Stimulated activated CD4-positive, alpha-beta T cell treated with anti-CD3 and anti-CD28 coated beads, Interleukin-4, amount 100 ng/mL, for 1 hour (primary cell): ENCODE results near the gene CALML4.
A peak's percentile ranks its signal among the peaks of the same experiment; 100 is the strongest.
"Not testable (repeated sequence)": the region's sequence is repeated elsewhere in the genome, so short reads cannot be mapped to it uniquely, and the experiment has no call there.

Source experiments
- DNase-seq: peaks from one replicate; pipeline ENCODE4 v3.0.0-alpha.2; 2020

The CALML4 gene

DNA sequence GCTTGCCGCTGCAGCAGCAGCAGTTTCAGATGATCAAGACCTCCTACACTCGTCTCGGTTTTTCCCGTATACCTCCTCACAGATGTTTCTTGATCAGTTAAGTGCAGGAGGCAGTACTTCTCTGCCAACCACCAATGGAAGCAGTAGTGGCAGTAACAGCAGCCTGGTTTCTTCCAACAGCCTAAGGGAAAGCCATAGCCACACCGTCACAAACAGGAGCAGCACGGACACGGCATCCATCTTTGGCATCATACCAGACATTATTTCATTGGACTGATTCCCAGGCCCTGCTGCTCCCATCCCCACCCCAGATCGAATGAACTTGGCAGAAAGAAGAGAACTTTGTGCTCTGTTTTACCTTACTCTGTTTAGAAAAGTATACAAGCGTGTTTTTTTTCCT lies 17.6 kb downstream of the CALML4 start:
- DNase-seq, result no peak

DNA sequence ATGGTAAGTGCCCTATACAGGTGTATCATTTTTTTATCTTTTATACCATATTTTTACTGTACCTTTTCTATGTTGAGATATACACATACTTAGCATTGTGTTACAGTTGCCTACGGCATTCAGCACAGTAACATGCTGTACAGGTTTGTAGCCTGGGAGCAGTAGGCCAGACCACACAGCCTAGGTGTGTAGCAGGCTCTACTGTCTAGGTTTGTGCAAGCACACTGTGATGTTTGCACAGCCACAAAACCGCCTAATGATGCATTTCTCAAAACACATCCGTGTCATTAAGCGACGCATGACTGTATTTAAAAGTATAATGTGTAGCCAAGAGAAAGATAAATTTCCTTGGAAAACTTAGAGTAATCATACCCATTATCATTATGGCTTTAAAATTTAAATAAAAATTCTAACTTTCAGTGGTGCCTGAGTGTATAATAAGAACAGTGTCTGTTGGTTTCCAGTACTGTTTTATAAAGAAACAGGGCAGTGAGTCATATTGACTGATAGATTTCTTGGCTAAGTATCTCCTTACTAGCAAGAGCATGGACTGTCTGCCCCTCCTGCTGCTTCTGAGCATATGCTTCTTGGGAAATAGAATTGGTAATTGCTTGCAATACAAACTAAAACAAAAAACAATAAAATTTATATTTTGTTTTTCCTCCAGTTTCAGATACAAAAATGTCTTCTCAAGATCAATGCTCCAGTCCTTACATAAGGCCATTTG lies 18.3 kb downstream of the CALML4 start:
- no peak for DNase-seq

DNA sequence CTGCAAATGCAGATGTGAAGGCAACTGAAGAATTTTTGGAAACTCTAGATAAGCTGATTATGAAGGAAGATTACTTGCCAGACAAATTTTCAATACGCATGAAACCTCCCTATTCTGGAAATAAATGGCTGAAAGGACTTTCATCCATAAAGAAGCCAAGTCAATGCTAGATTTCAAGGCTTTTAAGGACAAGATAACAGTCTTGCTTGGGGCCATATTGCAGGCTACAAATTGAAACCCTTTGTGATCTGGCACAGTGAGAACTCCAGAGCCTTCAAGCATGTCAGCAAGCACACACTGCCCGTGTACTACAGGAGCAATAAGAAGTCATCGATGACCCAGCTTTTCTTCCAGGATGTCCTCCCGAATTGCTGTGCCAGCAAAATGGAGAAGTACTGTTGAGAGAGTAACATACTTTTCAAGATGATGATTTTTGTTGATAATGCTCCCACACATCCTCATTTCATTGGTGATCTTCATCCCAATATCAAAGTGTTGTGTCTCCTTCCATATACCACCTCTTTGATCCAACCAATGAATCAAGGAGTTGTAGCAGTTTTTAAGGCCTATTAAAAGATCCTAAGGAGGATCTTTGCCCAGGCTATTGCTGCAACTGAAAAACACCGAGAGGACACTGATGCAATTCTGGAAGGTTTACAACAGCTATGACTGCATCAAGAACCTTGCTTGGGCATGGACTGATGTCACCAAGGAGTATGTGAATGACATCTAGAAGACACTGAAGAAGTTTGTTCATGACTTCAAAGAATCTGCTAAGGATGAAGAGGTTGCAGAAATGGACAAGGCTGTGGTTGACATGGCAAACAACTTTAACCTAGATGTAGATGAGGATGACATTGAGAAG lies 20.3 kb downstream of the CALML4 start:
- no peak for DNase-seq

DNA sequence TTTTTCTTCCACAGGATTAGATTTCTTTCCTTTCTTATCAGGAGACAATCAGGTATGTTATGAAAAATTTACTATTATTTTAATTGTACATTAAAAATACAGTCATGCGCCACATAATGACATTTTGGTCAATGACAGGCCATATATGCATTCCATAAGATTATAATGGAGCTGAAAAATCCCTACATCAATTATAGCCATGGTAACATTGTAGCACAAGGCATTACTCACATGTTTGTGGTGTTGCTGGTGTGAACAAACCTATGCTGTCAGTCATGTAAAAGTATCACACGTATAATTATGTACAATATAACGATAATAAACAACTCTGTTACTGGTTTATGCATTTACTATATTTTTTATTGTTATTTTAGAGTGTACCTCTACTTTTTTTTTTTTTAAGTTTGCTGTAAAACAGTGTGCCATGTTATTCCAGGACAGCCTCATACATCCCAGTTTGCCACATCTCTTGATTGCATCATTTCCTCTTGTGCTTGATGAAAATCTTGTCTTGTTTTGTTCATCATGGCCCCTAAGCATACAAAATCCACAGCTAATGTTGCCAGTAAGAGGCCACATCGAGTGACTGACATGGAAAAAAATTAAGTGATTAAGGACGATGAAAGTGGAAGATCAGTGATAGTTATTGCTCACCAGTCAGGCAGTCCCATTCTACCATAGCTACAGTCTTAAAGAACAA lies 21.4 kb downstream of the CALML4 start:
- no peak for DNase-seq

DNA sequence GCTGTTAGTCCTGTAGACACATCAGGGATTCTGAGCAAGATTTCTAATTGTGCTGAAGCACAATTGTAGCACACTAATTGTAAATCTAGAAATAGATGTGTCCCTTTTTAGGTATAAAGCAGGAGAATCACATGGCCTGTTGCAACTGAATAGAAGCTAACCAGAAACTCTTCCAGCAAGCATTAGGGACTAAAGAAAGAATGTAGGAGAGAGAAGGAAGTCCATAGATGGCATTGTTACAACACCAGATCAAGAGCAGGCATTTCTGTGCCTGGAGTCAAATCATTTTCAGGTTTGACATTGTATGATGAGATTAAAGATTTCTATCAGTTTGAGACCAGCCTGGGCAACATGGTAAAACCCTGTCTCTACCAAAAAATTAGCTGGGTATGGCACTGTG lies 27.4 kb downstream of the CALML4 start:
- no peak for DNase-seq

DNA sequence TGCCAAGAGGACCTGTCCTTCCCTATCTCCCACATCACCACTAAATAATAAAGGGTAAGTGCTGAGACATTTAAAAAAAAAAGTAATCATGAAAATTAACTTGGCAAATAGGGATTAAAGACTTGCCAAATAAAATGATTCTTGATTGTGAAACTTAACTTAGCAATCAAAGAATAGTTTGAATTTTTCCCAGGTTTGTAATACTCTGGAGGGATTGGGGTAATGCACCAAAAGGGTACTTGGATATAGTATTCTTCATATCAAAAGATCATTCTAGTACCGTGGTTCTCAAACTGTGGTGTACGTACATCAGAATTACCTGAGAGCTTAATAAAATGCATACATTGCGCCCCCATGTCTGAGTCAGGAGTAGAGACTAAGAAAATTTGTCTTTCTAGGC lies 28.5 kb downstream of the CALML4 start:
- DNase-seq, result no peak

DNA sequence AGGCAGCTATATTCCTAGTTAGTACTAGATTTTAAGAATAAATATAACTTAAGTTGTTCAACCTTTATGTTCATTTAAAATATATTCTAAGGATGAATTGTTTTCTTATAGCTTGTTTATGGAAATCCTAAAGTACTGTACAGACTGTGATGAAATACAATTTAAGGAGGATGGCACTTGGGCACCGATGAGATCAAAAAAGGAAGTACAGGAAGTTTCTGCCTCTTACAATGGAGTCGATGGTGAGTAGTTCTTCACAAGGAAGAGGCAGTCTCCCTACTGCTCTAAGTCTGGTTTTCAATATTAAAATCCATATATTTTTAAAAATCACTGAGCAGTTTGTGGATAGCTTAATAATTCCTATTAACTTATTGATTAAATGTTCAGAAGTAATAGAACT lies 29.6 kb downstream of the CALML4 start:
- no peak for DNase-seq

DNA sequence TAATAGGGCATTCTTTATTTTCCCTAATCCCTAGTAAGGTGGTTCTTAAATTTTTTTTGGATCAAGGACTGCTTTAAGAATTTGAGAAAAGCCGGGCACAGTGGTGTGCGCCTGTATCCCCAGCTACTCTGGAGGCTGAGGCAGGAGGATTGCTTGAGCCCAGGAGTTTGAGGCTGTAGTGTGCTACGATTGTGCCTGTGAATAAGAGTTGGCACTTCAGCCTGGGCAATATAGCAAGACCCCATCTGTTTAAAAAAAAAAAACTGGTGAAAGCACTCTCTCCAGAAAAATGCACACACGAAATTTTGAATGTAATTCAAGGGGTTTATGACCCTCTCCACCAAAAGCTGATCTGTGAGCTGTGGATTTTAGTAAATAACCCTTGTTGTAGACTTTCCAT lies 32.0 kb downstream of the CALML4 start:
- no peak for DNase-seq

DNA sequence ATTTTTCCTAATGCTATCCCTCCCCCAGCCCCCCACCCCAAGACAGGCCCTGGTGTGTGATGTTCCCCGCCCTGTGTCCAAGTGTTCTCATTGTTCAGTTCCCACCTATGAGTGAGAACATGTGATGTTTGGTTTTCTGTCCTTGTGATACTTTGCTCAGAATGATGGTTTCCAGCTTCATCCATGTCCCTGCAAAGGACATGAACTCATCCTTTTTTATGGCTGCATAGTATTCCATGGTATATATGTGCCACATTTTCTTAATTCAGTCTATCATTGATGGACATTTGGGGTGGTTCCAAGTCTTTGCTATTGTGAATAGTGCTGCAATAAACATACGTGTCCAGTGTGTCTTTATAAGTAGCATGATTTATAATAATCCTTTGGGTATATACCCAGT lies 33.1 kb downstream of the CALML4 start:
- DNase-seq, result not testable (repeated sequence)

DNA sequence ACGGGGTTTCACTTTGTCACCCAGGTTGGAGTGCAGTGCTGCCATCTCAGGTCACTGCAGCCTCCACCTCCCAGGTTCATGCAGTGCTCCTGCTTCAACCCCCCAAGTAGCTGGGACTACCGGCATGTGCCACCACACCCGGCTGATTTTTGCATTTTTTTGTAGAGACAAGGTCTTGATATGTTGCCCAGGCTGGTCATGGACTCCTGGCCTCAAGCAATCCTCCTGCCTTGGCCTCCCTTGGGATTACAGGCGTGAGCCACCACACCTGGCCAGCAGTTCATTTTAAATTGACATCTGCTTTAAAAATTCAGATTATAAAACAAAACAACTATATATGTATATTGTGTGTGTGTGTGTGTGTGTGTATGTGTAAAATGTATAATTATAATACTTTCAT lies 38.3 kb downstream of the CALML4 start:
- no peak for DNase-seq

DNA sequence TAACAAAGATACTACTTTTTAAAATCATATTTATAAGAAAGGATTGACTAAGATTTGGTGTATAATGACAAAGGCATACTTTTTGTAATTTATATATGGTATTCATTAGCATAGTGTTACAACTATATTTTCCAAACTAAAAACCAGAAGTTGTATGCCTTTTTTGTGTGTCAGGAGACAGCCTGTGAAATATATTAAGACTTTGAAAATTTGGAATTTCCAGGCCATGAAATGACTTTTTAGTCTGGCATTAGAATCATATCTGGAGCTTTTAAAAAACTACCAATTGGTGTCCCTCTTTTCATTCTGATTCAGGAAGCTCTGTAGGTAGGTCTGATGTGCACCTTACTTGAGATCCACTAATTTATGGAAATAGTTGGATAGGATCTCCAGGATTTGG lies 41.9 kb downstream of the CALML4 start:
- no peak for DNase-seq

DNA sequence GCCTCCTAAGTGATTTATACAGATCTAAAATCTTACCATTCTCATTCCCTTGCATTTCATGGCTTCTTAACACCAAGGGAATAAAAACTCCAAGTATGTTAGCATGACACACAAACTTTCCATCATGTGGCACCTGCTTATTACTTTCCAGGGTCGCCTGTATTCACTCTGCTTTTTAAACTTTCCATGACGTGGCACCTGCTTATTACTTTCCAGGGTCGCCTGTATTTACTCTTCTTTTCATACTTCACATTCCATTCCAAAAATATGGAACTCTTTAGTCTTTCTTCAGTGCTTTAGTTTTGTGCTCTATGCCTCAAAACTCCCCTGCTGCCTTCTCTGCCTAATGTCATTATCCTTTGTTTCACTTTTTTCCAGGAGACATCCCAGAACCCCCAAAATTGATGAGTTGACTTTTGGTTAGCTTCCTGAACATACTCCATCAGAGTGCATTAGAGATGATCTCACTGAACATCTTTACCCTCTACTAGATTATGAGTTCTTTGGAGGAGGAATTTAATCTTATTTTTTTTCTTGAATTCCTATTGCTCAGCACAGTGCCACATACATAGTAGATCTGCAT lies 47.0 kb downstream of the CALML4 start:
- no peak for DNase-seq

DNA sequence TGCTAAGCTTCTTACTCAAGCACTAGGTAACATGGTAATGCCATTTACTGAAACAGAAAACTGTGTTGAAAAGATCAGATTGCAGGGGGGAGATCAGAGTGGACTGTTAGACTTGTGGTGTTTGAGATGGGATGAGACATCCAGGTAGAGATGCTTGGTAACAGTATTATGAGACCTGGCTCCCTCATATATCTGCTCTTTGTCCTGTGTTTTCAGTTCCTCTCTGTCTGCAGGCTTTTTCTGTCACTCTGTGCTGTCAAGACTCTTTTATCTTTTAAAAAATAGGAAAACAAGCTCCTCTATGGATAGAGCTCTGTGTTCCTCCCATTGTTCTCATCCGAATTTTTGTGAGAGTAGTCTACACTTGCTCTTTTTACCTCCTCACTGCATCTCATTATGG lies 48.1 kb downstream of the CALML4 start:
- DNase-seq, result no peak

DNA sequence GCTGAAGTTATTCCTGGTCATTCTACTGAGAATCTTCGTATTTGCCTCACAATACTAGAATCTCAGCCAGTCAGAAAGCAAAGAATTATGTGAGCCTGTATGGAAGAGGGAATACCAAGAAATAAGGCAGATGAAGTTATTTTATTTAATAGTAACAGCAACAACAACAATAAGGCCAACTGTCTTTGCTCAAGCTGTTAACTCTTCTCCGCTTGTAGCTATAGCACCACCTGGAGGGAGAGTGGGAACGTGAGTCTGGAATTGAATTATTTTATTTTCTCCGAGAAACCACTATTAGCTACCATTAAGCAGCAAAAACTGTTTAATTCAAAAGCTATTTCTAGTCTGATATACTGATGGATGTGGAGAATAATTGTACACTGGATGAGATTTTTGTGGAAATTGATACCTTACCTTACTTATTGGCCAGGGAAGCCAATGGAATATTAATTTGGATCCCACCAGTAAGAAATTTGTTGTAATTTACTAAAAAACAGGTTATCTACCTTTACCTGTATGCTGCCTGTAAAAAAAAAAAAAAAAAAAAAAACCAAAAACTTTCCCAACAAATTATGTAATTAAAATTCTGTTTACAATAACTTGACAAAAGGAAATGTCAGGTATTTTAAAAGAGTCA lies 50.1 kb downstream of the CALML4 start:
- DNase-seq, result peak; percentile 8

DNA sequence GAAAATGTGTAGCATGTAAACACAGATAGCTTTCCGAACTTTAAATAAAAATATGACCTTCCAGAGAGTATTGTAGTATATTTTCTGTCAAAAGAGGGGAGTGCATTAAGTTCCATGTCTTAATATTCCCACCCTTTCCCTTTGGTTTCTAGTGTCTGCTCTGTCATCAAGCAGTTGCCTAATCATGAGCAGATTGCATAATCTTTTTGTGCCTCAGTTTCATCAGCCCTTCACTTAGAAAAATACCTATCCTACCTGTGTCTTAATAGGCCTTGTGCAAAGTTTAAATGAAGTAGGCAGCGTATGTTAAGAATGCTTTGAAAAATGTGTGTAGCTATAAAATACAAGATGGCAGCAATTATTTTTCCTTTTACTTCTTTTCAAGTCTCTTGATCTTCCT lies 52.8 kb downstream of the CALML4 start:
- no peak for DNase-seq

DNA sequence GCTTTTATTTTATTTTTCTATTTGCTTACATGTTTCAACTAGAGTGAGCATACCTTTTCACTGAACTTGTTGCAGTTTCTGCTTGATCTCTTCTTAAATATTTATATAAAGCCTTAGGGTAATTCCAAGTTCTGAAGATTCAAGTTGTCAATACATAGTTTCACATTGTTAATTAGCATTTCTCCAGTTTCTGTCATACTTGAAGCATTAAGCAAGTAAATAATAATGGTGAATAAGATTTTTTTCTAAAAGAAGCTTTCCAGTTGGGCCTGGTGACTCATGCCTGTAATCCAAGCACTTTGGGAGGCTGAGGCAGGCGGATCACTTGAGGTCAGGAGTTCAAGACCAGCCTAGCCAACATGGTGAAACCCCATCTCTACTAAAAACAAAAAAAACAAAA lies 53.9 kb downstream of the CALML4 start:
- DNase-seq, result no peak

DNA sequence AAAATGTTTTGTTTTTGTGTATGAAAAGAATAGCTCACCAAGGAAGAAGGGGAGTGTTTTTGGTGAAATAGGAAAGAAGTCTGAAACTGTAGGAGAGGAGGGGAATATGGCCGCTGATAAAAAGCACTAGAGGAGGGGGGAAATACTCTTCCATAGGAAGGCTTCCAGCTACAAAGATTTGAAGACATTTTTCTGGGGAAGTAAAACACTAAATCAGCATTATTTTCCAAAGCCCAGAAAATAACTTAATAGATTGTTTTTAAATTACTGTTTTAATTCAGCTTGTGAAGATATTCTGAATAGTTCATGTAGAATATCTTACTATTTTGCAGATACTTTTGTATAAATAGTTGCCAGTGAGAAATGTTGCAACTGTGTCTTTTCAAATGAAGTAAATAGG lies 54.9 kb downstream of the CALML4 start:
- DNase-seq, result no peak

DNA sequence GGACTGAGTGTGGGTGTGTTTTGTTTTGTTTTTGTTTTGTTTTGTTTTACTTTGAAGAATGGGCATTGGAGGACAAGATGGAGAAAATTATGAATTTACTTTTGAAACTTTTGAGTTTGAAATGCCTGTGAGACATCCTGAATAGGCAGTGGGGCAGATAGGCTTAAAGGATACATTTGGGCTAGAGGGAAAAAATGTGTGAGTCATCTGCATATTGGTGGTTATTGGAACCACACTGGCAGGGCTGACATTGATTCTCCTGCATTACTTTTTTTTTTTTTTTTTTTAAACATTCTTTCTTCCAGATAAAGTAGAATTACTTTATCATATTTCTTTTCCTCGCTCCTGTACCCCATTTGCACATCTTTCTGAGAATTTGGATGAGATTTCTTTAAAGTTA lies 56.1 kb downstream of the CALML4 start:
- no peak for DNase-seq

DNA sequence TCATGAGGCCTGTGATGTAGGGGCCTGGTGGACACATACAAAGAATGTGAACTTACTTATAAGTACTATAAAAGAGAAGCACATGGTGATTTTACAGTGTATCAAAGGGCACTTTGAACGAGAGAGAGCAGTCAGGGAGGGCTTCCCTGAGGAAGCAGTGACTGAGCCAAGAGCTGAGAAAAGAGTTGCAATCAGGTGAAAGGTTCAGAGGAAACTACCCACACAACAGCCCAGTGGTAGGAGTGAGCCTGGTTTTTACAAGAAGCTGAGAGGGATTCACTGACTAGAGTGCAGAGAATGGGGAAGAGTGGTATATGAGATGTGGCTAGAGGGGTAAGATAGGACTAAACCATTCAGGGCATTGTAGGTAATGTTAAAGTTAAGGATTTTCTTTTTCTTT lies 57.1 kb downstream of the CALML4 start:
- no peak for DNase-seq

DNA sequence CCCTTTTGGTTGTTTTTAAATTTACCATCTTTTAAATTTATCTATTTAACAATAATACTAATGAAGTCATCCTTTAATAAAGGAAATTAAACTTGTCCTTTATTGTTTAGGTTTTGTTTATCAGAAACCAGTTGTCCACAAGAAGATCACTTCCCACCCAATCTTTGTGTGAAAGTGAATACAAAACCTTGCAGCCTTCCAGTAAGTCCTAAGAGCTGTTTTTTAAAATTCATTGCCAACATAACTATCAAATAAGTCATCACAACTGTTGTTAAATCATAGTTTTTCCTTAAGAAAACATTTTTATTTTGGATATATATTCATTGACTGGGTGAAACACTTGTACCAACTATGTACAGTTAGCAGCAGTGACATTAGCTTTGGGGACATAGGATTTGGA lies 59.4 kb downstream of the CALML4 start:
- DNase-seq, result no peak

DNA sequence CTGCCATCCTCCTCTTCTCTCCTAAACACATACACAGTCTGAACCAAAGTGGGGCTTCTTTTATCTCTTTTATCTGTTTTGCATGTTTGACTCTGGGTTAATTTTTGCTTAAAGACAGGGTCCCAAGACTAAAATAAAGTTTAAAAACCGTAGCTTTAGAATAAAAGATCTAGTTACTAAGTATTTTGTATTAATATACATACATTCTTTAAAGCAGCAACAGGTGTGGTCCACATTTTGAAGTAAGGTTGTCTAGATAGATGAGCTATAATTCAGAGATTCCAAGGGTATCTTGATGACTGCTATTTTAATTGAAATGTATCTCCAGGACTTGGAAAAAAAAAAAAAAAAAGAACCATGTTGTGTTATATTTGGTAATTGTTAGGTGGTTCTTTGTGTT lies 61.3 kb downstream of the CALML4 start:
- DNase-seq, result no peak

DNA sequence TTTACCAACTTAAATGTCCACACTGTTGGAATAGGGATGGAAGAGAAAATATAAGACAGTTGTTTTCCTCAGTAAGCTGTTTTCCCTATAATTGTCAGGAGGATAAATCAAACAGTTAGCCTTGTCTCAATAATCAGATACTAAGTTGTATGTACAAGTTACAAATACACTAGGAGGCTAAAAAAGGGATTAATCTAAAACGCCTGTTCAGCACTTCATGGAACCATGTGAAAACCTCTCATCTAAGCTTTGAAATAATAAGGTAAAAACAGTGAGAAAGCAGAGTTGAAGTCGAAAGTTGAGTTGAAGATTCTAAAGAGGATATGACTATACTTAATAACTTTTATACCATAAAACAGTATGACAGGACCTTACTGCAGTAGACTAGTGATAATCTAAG lies 62.0 kb downstream of the CALML4 start:
- no peak for DNase-seq
